GM12875 (cell line): ENCODE measurements around the gene WDR11.

ENCODE experiments used
- H3K4me3 ChIP-seq: one replicate; pipeline ENCODE4 v1.5.1; 2011; ENCODE audit warnings: low read depth, low read length, control low read depth
- CTCF ChIP-seq: IDR thresholded peaks from 2 replicates; pipeline ENCODE4 v1.5.1; 2011; ENCODE audit warnings: low read depth, mild to moderate bottlenecking, control low read depth, inconsistent platforms, low read length, moderate library complexity, borderline replicate concordance; ENCODE audit not compliant: insufficient read depth

The WDR11 gene

GRCh38 chr10:120951288-120951687 is 100.1 kb downstream of the WDR11 start:
- no peak overlapping the region for H3K4me3 ChIP-seq
- TF ChIP-seq CTCF: no peak

- no peak overlapping the region for H3K4me3 ChIP-seq
- TF ChIP-seq CTCF: no peak
Measured at GRCh38 chr10:120953897-120954296, 102.7 kb downstream of the WDR11 start.
